Left ventricle myocardium inferior (tissue), 1 donor: ENCODE measurements around the gene AADACL3. TPM values are rescaled to one million over a fixed set of nuclear protein-coding genes. Genes with fewer than 3 reads are reported as not detected.

Source experiments
- DNase-seq: peaks from one replicate; pipeline ENCODE4 v3.0.0-alpha.2; 2020
- H3K27ac ChIP-seq: fragments of 200-600 bp; replicated peaks from 2 replicates; pipeline ENCODE4 v1.8.0; 2021
- H3K27me3 ChIP-seq: fragments of 200-600 bp; 2 replicates; pipeline ENCODE4 v1.8.0; 2021; ENCODE audit warnings: low read depth
- H3K36me3 ChIP-seq: fragments of 200-600 bp; 2 replicates; pipeline ENCODE4 v1.8.0; 2021
- H3K4me1 ChIP-seq: fragments of 200-600 bp; 2 replicates; pipeline ENCODE4 v1.8.0; 2021
- H3K4me3 ChIP-seq: fragments of 200-600 bp; 2 replicates; pipeline ENCODE4 v1.8.0; 2021; ENCODE audit warnings: mild to moderate bottlenecking, moderate library complexity
- H3K9me3 ChIP-seq: fragments of 200-600 bp; replicated peaks from 2 replicates; pipeline ENCODE4 v1.8.0; 2021
- CTCF ChIP-seq: fragments of 200-600 bp; IDR thresholded peaks from 2 replicates; pipeline ENCODE4 v1.8.0; 2021; ENCODE audit warnings: antibody characterized with exemption, mild to moderate bottlenecking, borderline replicate concordance
- intact Hi-C: fragments of 100-400 bp; cut with micrococcal nuclease; formaldehyde crosslinking; loops from one replicate; pipeline ENCODE4 v1.11.0; 2022
- total RNA-seq: library from RNA; stranded (reverse); fragmentation: NEBNext Ultra II Directional; extraction: Animal tissue kit (Norgen Biotek cat#: 25700); gene quantifications from one replicate; pipeline ENCODE4 v1.2.1, GENCODE V29; 2021
- donor health status: DM: no; HTN: yes; CAD: no; lungs with severe emphysema.

The AADACL3 gene
- total RNA-seq, 1 donor from 2014 or later: not detected

DNA sequence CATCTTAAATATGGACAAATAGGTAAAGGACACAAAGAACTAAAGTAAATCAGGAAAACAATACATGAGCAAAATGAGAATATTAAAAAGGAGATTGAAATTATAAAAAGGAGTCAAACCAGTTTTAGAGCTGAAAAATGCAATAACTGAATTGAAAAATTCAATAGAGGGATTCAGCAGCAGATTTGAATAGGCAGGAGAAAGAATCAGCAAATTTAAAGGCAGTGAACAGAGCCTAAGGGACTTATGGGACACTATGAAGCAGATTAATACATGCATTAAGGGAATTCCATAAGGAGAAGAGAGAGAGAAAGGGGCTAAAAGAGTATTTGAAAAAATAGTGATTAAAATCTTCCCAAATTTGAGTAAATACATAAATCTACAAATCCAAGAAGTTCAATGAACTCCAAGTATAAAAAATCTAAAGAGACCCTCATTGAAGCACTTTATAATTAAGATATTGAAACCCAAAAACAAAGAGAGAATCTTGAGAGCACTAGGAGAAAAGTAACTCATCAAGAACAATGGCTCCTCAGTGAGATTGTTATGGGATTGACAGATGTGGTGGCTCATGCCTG, 33.0 kb downstream of the AADACL3 start:
- no peaks in the 10 kb centered on the region for H3K4me1 ChIP-seq
- no peak for DNase-seq
- no peak overlapping the region for H3K27ac ChIP-seq
- no peak for TF ChIP-seq CTCF
- intact Hi-C loops: no loop called here
- H3K9me3 ChIP-seq: peaks cover 33% of the 10 kb centered on the region
- H3K27me3 ChIP-seq: peaks cover 39% of the 10 kb centered on the region
- no peaks in the 10 kb centered on the region for H3K36me3 ChIP-seq
- no peak overlapping the region for H3K4me3 ChIP-seq

DNA sequence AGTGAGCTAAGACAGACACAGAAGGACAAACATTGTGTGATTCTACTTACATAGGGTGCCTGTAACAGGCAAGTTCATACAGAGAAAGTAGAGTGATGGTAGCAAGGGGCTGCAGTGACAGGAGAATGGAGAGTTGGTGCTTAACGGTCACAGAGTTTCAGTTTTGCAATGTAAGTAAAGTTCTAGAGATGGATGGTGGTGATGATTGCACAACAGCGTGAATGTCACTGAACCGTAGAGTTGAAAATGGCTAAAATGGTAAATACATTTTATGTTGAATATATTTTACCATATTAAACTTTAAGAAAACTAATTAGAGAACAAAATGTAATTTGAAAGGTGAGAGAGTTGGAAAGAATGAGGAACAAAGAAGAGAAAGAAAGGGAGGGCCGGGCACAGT, 38.8 kb downstream of the AADACL3 start:
- H3K4me3 ChIP-seq: no peak overlapping the region
- H3K9me3 ChIP-seq: peaks cover 8% of the 10 kb centered on the region
- H3K27ac ChIP-seq: no peak overlapping the region
- no peaks in the 10 kb centered on the region for H3K36me3 ChIP-seq
- intact Hi-C loops: no loop called here
- no peaks in the 10 kb centered on the region for H3K4me1 ChIP-seq
- no peak for DNase-seq
- peaks cover 59% of the 10 kb centered on the region for H3K27me3 ChIP-seq
- TF ChIP-seq CTCF: no peak

DNA sequence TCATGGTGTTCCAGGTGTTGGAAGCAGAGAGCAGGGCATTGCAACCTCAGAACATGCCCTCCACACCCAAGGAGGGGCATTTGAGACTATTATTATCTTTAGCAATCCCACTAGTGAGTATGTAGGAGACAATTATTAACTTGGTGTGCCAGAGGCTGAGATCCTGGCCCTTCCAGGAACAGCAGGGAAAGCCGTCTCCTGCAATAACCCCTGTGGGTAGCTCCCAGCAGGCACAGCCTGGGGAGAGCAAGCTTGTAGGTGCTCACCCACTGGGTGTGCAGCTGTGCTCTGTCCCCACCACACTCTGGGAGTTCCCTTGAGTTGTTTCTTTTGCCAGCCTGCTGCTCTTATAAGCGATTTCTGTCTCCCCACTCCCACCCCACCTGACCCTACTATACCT, 40.4 kb downstream of the AADACL3 start:
- no peak overlapping the region for H3K4me3 ChIP-seq
- H3K4me1 ChIP-seq: no peaks in the 10 kb centered on the region
- TF ChIP-seq CTCF: no peak
- H3K36me3 ChIP-seq: no peaks in the 10 kb centered on the region
- peaks cover 71% of the 10 kb centered on the region for H3K27me3 ChIP-seq
- H3K9me3 ChIP-seq: no peaks in the 10 kb centered on the region
- H3K27ac ChIP-seq: no peak overlapping the region
- no peak for DNase-seq
- intact Hi-C loops: no loop called here

DNA sequence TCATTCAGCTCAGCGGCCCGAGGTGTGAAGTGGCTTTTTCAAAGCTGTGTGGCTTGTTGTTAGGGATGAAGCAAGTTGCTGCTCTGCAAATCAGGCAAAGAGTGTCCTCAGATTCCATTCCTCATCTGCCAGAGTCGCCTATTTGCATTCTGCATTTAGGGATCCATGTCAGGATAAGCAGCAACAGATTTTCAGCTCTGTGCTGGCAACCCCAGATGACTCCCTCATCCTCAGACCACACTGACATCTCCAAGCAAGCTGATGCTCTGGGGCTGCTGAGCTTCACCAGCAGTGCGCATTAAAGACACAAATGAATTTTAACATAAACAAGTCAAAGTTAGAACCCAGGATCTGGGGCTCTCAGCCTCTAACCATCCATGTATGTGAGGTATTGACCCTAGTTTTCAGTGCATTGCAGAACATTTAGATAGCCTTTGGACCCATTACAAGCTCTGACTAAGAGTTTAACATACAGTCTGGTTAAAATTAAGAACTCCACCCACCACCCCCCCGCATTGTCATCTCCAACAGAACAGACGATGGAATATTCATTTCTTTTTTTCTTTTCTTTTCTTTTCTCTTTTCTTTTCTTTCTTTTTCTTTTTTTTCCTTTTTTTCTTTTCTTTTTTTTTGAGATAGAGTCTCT, 41.0 kb downstream of the AADACL3 start:
- Histone ChIP-seq H3K27me3 (peaks cover 75% of the 10 kb centered on the region), H3K4me3 (no peak overlapping the region), H3K4me1 (no peaks in the 10 kb centered on the region), H3K27ac (no peak overlapping the region), H3K36me3 (no peaks in the 10 kb centered on the region), H3K9me3 (no peaks in the 10 kb centered on the region)
- intact Hi-C loops: no loop called here
- DNase-seq: no peak
- TF ChIP-seq CTCF: no peak

DNA sequence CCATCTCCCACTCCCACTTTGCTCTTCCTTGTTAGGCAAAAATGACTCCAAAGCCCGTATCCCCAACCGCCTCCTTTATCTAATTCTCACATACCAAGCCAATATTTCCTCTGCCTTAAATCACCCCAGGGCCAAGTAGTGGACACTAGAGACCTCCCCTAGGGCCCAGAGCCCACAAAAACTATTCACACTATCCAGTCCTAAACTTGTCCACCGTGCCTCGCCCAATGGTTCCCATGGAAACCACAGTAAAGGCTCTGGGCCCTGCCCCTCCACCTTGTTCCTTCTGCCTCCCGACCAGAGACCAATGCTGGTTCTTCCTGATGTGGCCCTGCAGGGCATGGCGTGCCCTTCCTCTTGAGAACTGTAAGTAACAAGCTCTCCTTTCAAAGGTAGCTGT, 41.9 kb downstream of the AADACL3 start:
- no peak for TF ChIP-seq CTCF
- no peak for DNase-seq
- intact Hi-C loops: no loop called here
- H3K36me3 ChIP-seq: no peaks in the 10 kb centered on the region
- no peaks in the 10 kb centered on the region for H3K4me1 ChIP-seq
- H3K27ac ChIP-seq: no peak overlapping the region
- no peaks in the 10 kb centered on the region for H3K9me3 ChIP-seq
- no peak overlapping the region for H3K4me3 ChIP-seq
- H3K27me3 ChIP-seq: peaks cover 72% of the 10 kb centered on the region
